GM19238 (cell line): Measurements from ENCODE around the gene SOD1.

Source experiments
- DNase-seq: peaks from one replicate; pipeline ENCODE4 v3.0.0; 2011; ENCODE audit warnings: low spot score; ENCODE audit not compliant: insufficient read length

Gene SOD1

DNA sequence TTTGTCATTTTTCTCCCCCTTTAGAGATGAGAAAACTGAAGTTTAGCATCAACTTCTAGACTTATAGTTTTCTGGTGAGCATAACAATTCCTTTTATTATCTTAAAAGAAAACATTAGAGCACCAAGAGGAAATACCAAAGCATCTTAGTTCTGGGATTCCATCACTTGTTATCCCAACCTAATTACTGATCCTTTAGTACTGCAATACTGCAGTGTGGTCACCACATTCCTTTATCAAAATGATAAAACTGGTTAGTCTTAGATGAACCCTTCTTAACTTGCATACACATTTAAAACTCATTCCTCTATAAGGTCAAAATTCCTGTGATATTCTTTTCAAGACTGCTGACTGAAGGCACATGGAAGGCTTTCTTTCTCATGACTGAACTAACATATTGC lies 23.1 kb downstream of the SOD1 start:
- DNase-seq: no peak

DNA sequence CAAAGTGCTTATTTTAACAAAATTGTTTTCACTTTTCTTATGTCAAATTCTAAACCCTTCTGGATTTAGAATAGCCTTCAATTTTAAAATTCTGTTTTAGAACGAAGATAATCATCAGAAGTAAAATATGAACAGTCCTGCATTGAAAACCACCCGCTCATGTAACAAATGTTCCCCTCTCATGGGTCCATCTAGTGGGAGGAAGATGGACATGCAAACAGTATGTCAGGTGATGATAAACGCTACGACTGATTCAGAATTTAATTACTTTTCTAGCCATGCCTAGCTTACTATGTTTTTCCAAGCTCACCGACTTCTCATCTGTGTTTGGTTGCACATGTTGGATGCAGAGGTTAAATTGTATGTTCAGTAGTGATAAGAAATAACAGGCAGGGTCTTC lies 23.5 kb downstream of the SOD1 start:
- no peak for DNase-seq

GRCh38 chr21:31684918-31685317 lies 25.4 kb downstream of the SOD1 start:
- no peak for DNase-seq

DNA sequence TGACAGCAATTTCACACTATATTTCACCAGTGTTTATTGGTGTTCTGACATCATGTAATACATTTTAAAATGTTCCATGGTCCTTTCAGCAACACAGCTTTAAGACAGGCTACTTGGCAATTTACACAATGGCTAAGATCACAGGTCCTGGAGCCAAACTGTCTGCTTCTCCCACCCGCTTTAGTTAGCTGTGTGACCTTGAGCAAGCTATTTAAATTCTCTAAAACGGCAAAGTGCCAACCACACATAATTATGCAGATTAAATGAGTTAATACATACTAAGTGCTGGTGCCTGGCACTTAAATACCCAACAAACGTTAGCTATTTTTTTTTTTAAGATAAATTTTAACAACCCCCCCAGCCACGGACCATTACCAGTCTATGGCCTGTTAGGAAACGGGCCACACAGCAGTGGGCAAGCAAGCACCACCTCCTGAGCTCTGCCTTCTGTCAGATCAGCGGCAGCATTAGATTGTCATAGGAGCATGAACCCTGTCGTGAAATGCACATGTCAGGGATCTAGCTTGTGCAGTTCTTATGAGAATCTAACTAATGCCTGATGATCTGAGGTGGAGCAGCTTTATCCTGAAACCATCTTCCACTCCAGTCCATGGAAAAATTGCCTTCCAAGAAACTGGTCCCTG lies 26.9 kb downstream of the SOD1 start:
- DNase-seq: no peak

GRCh38 chr21:31687108-31687507 lies 27.6 kb downstream of the SOD1 start:
- DNase-seq: no peak

- no peak for DNase-seq
Measured at GRCh38 chr21:31688603-31689368, 29.3 kb downstream of the SOD1 start.

DNA sequence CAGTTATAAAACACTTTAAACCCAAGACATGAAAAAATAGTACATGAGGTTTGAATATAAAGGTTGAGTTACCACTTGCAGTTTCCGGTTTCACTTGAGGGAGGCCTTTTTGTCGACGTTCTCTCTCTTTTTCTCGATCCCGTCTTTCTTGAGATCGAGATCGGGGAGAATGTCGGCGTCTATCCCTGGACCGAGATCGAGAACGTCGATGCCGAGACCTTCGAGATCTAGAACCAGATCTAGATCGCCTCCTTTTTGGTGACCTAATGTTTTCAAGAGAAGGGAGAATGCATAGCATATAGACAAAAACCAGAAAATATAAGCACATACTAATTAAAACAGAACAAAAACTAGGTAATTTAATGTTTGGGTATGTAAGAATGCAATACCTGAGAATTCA lies 33.7 kb downstream of the SOD1 start:
- no peak for DNase-seq

DNA sequence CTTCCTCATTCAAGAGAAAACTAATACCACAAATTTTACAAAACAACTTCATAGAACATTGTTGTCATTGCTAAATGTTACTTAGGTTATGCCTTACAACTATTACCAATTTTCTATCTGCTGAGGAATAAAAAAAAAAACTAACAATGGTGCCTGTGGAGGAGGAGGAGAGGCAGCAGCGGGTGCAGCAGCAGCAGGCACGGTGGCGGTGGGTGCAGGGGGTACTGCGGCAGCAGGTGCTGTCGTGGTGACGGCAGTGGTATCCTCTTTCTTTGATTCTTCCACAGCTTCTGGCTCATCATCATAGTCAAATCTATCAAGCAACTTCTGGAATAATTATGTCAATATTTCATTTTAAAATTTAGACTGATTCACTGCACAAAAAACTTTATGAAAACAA lies 36.9 kb downstream of the SOD1 start:
- no peak for DNase-seq

- no peak for DNase-seq
Measured at GRCh38 chr21:31698461-31698860, 39.0 kb downstream of the SOD1 start.

- DNase-seq: no peak
Measured at GRCh38 chr21:31700040-31700439, 40.5 kb downstream of the SOD1 start.

DNA sequence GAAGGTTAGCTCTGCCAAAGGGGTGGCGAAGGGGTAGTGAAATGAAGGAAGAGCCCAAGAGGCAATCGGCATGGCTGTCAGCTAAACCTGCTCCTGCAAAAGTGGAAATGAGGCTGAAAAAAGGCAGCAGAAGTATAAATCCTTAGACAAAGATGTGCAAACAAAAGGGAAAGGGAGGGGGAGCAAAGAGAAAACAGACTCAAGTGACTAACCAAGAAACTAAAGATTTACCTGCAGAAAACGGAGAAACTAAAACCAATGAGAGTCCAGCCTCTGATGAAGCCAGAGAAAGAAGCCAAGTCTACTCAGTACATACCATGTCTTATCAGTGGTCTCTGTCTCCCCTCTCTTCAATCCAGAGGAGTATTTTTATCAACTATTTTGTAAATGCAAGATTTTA lies 47.1 kb downstream of the SOD1 start:
- DNase-seq: no peak

DNA sequence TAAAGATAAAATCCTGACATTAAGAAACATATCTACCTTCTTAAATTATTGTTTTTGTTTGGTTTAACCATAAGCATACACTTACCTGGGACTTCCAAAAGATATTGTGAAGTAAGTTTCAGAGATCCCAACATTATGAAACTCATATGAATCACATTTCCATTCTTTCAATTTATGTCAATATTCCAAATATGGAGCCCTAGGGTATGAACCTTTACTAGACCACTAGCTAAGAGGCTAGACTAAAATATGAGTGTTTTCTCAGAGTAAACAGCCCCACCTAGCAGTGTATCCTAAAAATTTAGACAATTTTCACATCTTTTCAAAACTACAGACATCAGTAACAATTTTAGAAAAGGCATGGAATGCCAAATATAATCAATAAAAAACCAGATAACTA lies 48.0 kb downstream of the SOD1 start:
- no peak for DNase-seq

DNA sequence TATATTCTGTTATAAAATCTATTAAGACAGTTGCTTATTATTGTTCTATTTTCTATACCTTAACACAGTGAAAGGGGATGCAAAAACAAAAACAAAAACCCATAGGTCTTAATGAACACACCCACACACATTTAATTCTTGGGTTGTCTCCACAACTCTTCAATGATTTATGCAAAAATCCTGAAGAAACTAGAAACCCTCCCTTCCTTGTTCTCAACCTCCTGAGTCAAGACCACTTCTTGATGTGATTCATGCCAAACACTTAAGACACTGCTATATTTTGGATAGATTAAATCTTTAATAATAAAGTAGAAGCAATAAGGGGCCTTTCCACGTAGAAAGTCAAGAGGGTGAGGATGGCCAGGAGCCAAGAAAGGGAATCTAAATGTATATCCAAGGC lies 49.0 kb downstream of the SOD1 start:
- no peak for DNase-seq

DNA sequence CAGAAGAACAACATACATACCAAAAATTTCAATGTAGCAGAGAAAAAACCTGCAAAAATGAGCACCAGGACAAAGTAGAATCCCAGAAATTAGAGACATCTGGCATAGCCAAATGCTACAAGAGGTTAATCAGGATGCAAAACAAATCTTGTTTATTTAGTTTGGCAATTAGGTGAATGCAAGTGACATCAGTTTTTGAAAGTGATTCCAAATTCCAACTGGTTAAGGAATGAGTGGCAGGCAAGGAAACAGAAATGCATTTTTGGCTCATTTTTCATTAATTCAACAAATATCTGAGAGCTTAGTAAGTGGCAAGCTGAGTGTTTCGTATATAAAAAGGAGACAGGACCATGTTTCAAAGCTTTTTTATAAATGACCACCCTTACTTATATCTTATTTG lies 51.1 kb downstream of the SOD1 start:
- DNase-seq: no peak

- no peak for DNase-seq
Measured at GRCh38 chr21:31711326-31711725, 51.8 kb downstream of the SOD1 start.

GRCh38 chr21:31711745-31712285 lies 52.3 kb downstream of the SOD1 start:
- DNase-seq: no peak

- no peak for DNase-seq
Measured at GRCh38 chr21:31713115-31713514, 53.6 kb downstream of the SOD1 start.

GRCh38 chr21:31713973-31714740 lies 54.7 kb downstream of the SOD1 start:
- no peak for DNase-seq

GRCh38 chr21:31714741-31715365 lies 55.4 kb downstream of the SOD1 start:
- DNase-seq: no peak

DNA sequence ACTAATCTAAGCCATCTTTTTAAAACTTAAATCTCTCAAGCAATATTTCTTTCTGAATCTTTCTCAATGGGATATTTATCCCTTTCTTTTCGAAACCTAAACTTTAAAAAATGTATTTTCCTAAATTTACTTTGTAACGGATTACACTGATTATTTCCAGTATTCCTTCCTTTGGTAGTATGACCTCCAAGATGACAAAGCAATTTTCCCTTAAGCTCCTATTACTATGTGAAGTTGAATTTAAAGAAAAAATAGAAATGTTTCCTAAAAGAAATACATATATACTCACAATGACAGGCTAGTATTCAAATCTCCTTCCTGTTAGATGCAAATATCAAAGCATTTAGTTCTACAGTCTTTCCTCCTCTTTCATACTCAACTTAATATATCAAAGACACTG lies 56.6 kb downstream of the SOD1 start:
- DNase-seq: no peak
